IgD-negative memory B cell (primary cell): Measurements from ENCODE around the gene SPATS2L. TPM values are rescaled to one million over a fixed set of nuclear protein-coding genes. Genes with fewer than 3 reads are reported as not detected.
A peak's percentile ranks its signal among the peaks of the same experiment; 100 is the strongest.

ENCODE experiments used
- H3K27ac Mint-ChIP-seq, 3 donors: one replicate each; pipeline ENCODE4 v1.8.0; 2020 to 2022; ENCODE audit warnings: mild to moderate bottlenecking in 3 of 3, mixed read lengths in 3 of 3, moderate library complexity in 1 of 3
- H3K27me3 Mint-ChIP-seq: one replicate; pipeline ENCODE4 v1.8.0; 2021; ENCODE audit warnings: mixed read lengths
- H3K36me3 Mint-ChIP-seq: one replicate; pipeline ENCODE4 v1.8.0; 2020; ENCODE audit warnings: mild to moderate bottlenecking, mixed read lengths
- H3K4me1 Mint-ChIP-seq, 3 donors: one replicate each; pipeline ENCODE4 v1.8.0; 2020 to 2022; ENCODE audit warnings: mixed read lengths in 3 of 3, mild to moderate bottlenecking in 1 of 3
- H3K4me3 Mint-ChIP-seq, 4 donors: one replicate each; pipeline ENCODE4 v1.8.0; 2020 to 2022; ENCODE audit warnings: mild to moderate bottlenecking in 4 of 4, mixed read lengths in 4 of 4, moderate library complexity in 3 of 4
- H3K9me3 Mint-ChIP-seq, 3 donors: one replicate each; pipeline ENCODE4 v1.8.0; 2020 to 2021; ENCODE audit warnings: mixed read lengths in 3 of 3, mild to moderate bottlenecking in 1 of 3
- polyA plus RNA-seq: library from polyadenylated mRNA; unstranded; fragments of 300-500 nt; fragmentation: Illumina TruSeq; gene quantifications from one replicate; pipeline ENCODE4 v1.2.3, GENCODE V29; 2021

SPATS2L gene
- 0.50 TPM for polyA plus RNA-seq

- Mint-ChIP-seq H3K27ac (peak within 1 kb of the TSS in 2 of 3 donors; percentile 2 to 21), H3K9me3 (no peaks in the 10 kb centered on the region), H3K27me3 (peaks cover 33% of the 10 kb centered on the region), H3K4me1 (peaks cover 5 to 11% (median 9%) of the 10 kb centered on the region in 3 donors), H3K36me3 (peaks cover 2% of the 10 kb centered on the region), H3K4me3 (peak within 1 kb of the TSS; percentile 82 to 90 (median 87))
These were observed at the start of gene SPATS2L for GRCh38 chr2:200306196-200306930. Gene SPATS2L, plus strand, starts transcription at chr2:200306693. Its CDS starts 82,552 bp downstream, at chr2:200389245.

GRCh38 chr2:200257570-200257969 lies 48.9 kb upstream of the SPATS2L start:
- Mint-ChIP-seq H3K27ac (no peak overlapping the region), H3K27me3 (peaks cover 10% of the 10 kb centered on the region), H3K9me3 (peaks cover 0 to 2% (median 1%) of the 10 kb centered on the region in 3 donors), H3K4me3 (no peak overlapping the region), H3K4me1 (no peaks in the 10 kb centered on the region), H3K36me3 (no peaks in the 10 kb centered on the region)

DNA sequence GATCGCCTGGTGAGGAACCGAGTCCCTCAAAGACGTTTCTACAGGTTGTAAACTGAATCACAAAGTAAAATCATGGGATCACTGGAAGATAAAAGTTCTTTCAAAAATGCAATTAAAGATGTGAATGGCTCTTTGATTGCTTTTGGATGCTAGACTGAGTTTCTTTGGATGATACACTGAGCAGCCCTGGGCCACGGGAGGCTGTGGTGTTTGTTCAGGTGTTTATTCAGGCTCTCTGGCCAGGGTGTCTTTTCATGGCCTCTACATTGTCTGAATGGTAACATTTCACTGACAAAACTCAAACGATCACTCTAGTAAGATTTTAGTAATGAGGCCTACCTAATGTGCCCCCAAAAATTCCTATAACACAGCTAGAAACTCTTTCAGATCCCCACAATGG lies 48.4 kb upstream of the SPATS2L start:
- H3K36me3 Mint-ChIP-seq: no peaks in the 10 kb centered on the region
- peaks cover 10% of the 10 kb centered on the region for H3K27me3 Mint-ChIP-seq
- no peak overlapping the region for H3K4me3 Mint-ChIP-seq
- H3K27ac Mint-ChIP-seq: no peak overlapping the region
- peaks cover 0 to 2% (median 1%) of the 10 kb centered on the region in 3 donors for H3K9me3 Mint-ChIP-seq
- no peaks in the 10 kb centered on the region for H3K4me1 Mint-ChIP-seq

GRCh38 chr2:200258881-200259576 lies 47.5 kb upstream of the SPATS2L start:
- peaks cover 10% of the 10 kb centered on the region for H3K27me3 Mint-ChIP-seq
- H3K4me3 Mint-ChIP-seq: no peak overlapping the region

GRCh38 chr2:200259577-200259957 lies 46.9 kb upstream of the SPATS2L start:
- peaks cover 10% of the 10 kb centered on the region for H3K27me3 Mint-ChIP-seq
- no peak overlapping the region for H3K27ac Mint-ChIP-seq
- H3K4me1 Mint-ChIP-seq: no peaks in the 10 kb centered on the region
- H3K36me3 Mint-ChIP-seq: no peaks in the 10 kb centered on the region
- peaks cover 0 to 2% (median 1%) of the 10 kb centered on the region in 3 donors for H3K9me3 Mint-ChIP-seq
- H3K4me3 Mint-ChIP-seq: no peak overlapping the region

More at GRCh38 chr2:200258881-200259576, 47.5 kb upstream of the SPATS2L start:
- no peaks in the 10 kb centered on the region for H3K4me1 Mint-ChIP-seq
- H3K36me3 Mint-ChIP-seq: no peaks in the 10 kb centered on the region
- no peak overlapping the region for H3K27ac Mint-ChIP-seq
- H3K9me3 Mint-ChIP-seq: peaks cover 0 to 2% (median 1%) of the 10 kb centered on the region in 3 donors

DNA sequence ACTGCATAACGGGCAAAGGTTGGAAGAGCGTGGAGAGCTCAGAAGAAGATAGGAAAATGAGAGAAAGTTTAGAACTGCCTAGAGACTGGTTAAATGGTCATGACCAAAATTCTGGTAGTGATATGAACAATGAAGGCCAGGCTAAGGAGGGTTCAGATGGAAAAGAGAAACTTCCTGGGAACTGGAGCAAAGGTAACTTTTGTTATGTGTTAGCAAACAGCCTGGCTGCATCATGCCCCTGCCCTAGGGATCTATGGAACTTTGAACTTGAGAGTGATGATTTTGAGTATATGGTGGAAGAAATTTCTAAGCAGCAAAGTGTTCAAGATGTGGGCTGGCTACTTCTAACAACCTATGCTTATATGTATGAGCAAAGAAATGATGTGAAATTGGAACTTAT lies 44.4 kb upstream of the SPATS2L start:
- Mint-ChIP-seq H3K4me1 (no peaks in the 10 kb centered on the region), H3K4me3 (no peak overlapping the region), H3K27ac (no peak overlapping the region), H3K27me3 (peaks cover 5% of the 10 kb centered on the region), H3K36me3 (no peaks in the 10 kb centered on the region), H3K9me3 (peaks cover 0 to 2% (median 1%) of the 10 kb centered on the region in 3 donors)

DNA sequence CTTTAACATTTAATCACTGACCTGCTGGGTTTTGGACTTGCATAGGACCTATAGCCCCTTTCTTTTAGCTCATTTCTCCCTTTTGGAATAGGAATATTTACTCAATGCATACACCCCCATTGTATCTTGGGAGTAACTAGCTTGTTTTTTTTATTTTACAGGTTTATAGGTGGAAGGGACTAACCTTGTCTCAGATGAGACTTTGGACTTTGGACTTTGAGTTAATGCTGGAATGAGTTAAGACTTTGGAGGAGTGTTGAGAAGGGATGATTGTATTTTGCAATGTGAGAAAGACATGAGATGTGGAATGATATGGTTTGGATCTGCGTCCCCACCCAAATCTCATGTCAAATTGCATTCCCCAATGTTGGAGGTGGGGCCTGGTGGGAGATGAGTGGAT lies 43.2 kb upstream of the SPATS2L start:
- no peaks in the 10 kb centered on the region for H3K4me1 Mint-ChIP-seq
- H3K27ac Mint-ChIP-seq: no peak overlapping the region
- H3K27me3 Mint-ChIP-seq: peaks cover 2% of the 10 kb centered on the region
- no peaks in the 10 kb centered on the region for H3K36me3 Mint-ChIP-seq
- peaks cover 0 to 2% (median 0%) of the 10 kb centered on the region in 3 donors for H3K9me3 Mint-ChIP-seq
- no peak overlapping the region for H3K4me3 Mint-ChIP-seq

DNA sequence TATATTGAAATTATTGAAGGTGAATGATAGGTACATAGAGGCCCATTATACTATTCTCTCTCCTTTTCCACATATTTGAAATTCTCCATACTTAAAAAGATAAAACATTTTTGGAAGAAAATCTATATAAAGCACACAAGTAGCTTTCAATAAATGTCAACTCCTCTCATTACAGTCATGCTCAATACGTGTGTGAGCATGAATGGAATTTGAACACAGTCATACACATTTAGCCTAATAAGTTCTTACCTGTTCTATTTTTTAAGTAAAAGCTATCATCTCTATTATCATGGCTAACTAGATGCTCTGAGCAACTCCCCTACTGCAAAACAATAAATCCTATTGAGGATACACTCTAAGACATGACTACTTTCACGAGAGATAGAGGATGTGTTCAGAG lies 41.9 kb upstream of the SPATS2L start:
- Mint-ChIP-seq H3K27me3 (peaks cover 2% of the 10 kb centered on the region), H3K4me1 (no peaks in the 10 kb centered on the region), H3K36me3 (no peaks in the 10 kb centered on the region), H3K27ac (no peak overlapping the region), H3K9me3 (peaks cover 0 to 2% (median 0%) of the 10 kb centered on the region in 3 donors), H3K4me3 (no peak overlapping the region)

GRCh38 chr2:200266406-200266805 lies 40.1 kb upstream of the SPATS2L start:
- Mint-ChIP-seq H3K4me3 (no peak overlapping the region), H3K27me3 (peaks cover 2% of the 10 kb centered on the region)

GRCh38 chr2:200267350-200267749 lies 39.1 kb upstream of the SPATS2L start:
- H3K4me3 Mint-ChIP-seq: no peak overlapping the region
- no peaks in the 10 kb centered on the region for H3K27me3 Mint-ChIP-seq

More at GRCh38 chr2:200266406-200266805, 40.1 kb upstream of the SPATS2L start:
- H3K36me3 Mint-ChIP-seq: no peaks in the 10 kb centered on the region
- peaks cover 0 to 1% (median 0%) of the 10 kb centered on the region in 3 donors for H3K4me1 Mint-ChIP-seq
- no peak overlapping the region for H3K27ac Mint-ChIP-seq
- peaks cover 0 to 2% (median 0%) of the 10 kb centered on the region in 3 donors for H3K9me3 Mint-ChIP-seq

DNA sequence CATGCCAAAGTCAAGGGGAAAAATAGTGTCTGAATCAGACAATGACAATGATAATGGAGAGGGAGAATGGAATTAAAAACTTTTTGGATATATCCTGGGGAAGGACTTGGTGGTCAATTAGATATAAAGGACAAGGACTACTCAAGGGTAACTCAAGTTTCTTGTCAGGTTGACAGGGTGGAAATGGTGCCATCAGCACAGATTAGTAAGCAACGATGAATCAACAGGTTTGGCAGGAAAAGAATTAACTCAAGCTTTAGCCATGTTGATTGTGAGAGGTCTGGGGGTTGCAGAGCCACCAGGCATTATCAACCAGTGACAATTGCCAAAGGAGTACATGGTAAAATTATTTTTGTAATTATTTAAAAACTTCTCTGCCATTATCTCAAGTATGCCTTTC lies 35.8 kb upstream of the SPATS2L start:
- H3K36me3 Mint-ChIP-seq: no peaks in the 10 kb centered on the region
- peaks cover 0 to 1% (median 0%) of the 10 kb centered on the region in 3 donors for H3K4me1 Mint-ChIP-seq

More at GRCh38 chr2:200267350-200267749, 39.1 kb upstream of the SPATS2L start:
- H3K27ac Mint-ChIP-seq: no peak overlapping the region
- H3K9me3 Mint-ChIP-seq: no peaks in the 10 kb centered on the region
- H3K36me3 Mint-ChIP-seq: no peaks in the 10 kb centered on the region
- peaks cover 0 to 1% (median 0%) of the 10 kb centered on the region in 3 donors for H3K4me1 Mint-ChIP-seq

DNA sequence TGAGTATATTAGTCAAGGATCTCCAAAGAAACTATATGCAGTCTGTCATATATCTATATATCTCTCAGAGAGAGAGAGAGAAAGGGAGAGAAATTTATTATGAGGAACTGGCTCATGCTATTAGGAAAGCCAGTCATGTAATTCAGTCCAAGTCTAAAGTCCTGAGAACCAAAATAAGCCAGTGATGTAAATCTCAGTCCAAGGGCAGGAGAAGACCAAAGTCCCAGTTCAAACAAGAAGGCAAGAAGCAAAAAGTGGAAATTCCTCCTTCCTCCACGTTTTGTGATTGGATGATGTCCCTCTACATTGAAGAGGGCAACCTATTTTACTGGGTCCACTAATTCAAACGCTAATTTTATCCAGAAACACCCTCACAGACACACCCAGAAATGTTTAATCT lies 34.2 kb upstream of the SPATS2L start:
- Mint-ChIP-seq H3K27me3 (no peaks in the 10 kb centered on the region), H3K9me3 (no peaks in the 10 kb centered on the region), H3K36me3 (no peaks in the 10 kb centered on the region), H3K27ac (no peak overlapping the region), H3K4me1 (peaks cover 0 to 1% (median 0%) of the 10 kb centered on the region in 3 donors), H3K4me3 (no peak overlapping the region)

More for the DNA sequence above, 35.8 kb upstream of the SPATS2L start:
- Mint-ChIP-seq H3K4me3 (no peak overlapping the region), H3K27me3 (no peaks in the 10 kb centered on the region), H3K27ac (no peak overlapping the region), H3K9me3 (no peaks in the 10 kb centered on the region)

- Mint-ChIP-seq H3K9me3 (no peaks in the 10 kb centered on the region), H3K4me1 (peaks cover 0 to 1% (median 0%) of the 10 kb centered on the region in 3 donors), H3K27me3 (no peaks in the 10 kb centered on the region), H3K36me3 (no peaks in the 10 kb centered on the region), H3K4me3 (no peak overlapping the region), H3K27ac (no peak overlapping the region)
These were observed 32.1 kb upstream of the SPATS2L start for GRCh38 chr2:200274116-200275075.

- Mint-ChIP-seq H3K4me3 (no peak overlapping the region), H3K9me3 (no peaks in the 10 kb centered on the region), H3K27me3 (no peaks in the 10 kb centered on the region), H3K4me1 (peaks cover 0 to 1% (median 0%) of the 10 kb centered on the region in 3 donors), H3K27ac (no peak overlapping the region), H3K36me3 (no peaks in the 10 kb centered on the region)
These were observed 31.0 kb upstream of the SPATS2L start for GRCh38 chr2:200275295-200276013.
